Tibial nerve (tissue), 4 donors: ENCODE results near the gene IFT20. TPM values are rescaled to one million over a fixed set of nuclear protein-coding genes. Genes with fewer than 3 reads are reported as not detected.

Experiments used
- DNase-seq, 2 donors: peaks; one replicate each; pipeline ENCODE4 v3.0.0-alpha.2; 2019; ENCODE audit warnings: low spot score in 2 of 2
- H3K27ac ChIP-seq, 4 donors: fragments of 200-600 bp; sonication (generic) in 3 of 4; one replicate each; pipeline ENCODE4 v1.5.1; 2017 to 2019; ENCODE audit warnings: mild to moderate bottlenecking in 1 of 4
- H3K27me3 ChIP-seq, 2 donors: fragments of 200-600 bp; sonication (generic) in 1 of 2; one replicate each; pipeline versions ENCODE4 v1.5.1 to v1.6.0; 2017 to 2019
- H3K36me3 ChIP-seq, 3 donors: fragments of 200-600 bp; sonication (generic); one replicate each; pipeline ENCODE4 v1.5.1; 2018 to 2019
- H3K4me1 ChIP-seq, 4 donors: fragments of 200-600 bp; sonication (generic) in 3 of 4; one replicate each; pipeline ENCODE4 v1.5.1; 2017 to 2019
- H3K4me3 ChIP-seq, 4 donors: fragments of 200-600 bp; sonication (generic) in 3 of 4; one replicate each; pipeline ENCODE4 v1.5.1; 2017 to 2019; ENCODE audit warnings: mild to moderate bottlenecking in 1 of 4, moderate library complexity in 1 of 4
- H3K9me3 ChIP-seq, 4 donors: fragments of 200-600 bp; sonication (generic) in 3 of 4; one replicate each; pipeline ENCODE4 v1.5.1; 2017 to 2019
- EP300 ChIP-seq, 2 donors: sonication (generic); formaldehyde crosslinking; IDR thresholded peaks; one replicate each; pipeline ENCODE4 v1.6.1; 2017; ENCODE audit warnings: antibody characterized with exemption in 2 of 2, mild to moderate bottlenecking in 1 of 2
- POLR2A ChIP-seq, 2 donors: fragments of 450-650 bp; IDR thresholded peaks; one replicate each; pipeline ENCODE4 v1.6.1; 2017; ENCODE audit warnings: antibody characterized with exemption in 2 of 2, mild to moderate bottlenecking in 2 of 2, moderate library complexity in 2 of 2
- WGBS, 2 donors: methylation state at CpG; one replicate each; pipeline ENCODE4 v1.1.5; 2018; 5-methylcytosine and 5-hydroxymethylcytosine counted together
- total RNA-seq, 4 donors: library from RNA; depleted of rRNA; stranded (reverse); fragments of >200 nt; gene quantifications; one replicate each; pipeline ENCODE4 v1.1.0, GENCODE V29; 2016
- TF ChIP-seq, protein P1 (sequence below), 5 experiments: fragments of 200-600 bp in 3 of 5; fragments of 450-650 bp in 2 of 5; sonication (generic) in 3 of 5; IDR thresholded peaks; one replicate each; pipeline ENCODE4 v1.5.1; 2016 to 2019; ENCODE audit warnings: antibody characterized with exemption in 5 of 5, mild to moderate bottlenecking in 3 of 5, moderate library complexity in 2 of 5

The IFT20 gene
- total RNA-seq, 4 donors from 2014 or later = 34.8 to 50.3 (median 43.9) TPM

DNA sequence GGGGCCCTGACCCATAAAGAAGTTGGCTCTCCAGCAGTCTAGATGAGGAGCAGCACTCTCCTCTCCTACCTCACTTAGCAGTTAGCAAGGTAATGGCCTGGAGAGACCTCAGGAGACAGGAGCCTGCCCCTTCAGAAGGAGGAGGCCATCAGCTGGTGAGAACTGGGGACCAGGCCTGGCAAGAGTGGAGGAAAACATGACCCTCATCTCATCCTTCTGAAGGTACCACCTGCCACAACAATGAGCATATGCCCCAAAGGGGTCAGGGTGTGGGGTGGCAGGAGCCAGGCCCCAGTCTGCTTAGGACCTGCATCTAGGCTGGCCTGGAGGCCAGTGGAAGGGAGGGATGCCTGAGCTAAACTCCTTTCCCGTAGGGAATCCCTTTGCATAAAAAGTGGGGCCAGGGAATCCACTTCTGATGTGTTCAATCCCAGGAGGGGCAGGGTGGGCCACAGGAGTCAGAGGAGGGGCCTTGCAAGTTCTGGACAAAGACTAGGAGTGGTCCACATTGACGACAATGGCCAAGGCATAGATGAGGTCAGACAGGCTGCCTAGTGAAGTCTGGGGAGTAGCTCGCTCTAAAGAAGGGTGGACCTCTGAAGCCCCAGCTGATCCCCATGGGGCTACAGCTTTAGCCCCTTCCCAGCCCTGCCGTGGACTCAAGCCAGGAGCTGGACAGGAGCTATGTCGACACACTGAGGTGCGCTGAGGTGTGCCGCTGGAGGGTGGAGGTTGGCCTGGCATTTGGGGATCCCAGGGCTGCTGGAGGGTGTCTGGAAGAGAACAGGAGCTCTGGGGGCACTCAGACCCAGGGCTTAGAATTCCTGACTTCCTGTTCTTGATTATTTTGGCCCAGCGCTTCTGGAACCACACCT is 28.7 kb upstream of the IFT20 start:
- no peaks in the 10 kb centered on the region for H3K27me3 ChIP-seq
- H3K9me3 ChIP-seq = no peaks in the 10 kb centered on the region
- H3K36me3 ChIP-seq = peaks cover 0 to 90% (median 36%) of the 10 kb centered on the region in 3 donors
- no peak overlapping the region for H3K4me3 ChIP-seq
- DNase-seq = no peak
- 84 to 89% methylated on average over 8 of the region's 8 CpGs for WGBS, 2 donors
- no peak overlapping the region for H3K27ac ChIP-seq
- no peak for TF ChIP-seq POLR2A (IDR thresholded peaks at IDR 0.05)
- TF ChIP-seq, protein P1, sequence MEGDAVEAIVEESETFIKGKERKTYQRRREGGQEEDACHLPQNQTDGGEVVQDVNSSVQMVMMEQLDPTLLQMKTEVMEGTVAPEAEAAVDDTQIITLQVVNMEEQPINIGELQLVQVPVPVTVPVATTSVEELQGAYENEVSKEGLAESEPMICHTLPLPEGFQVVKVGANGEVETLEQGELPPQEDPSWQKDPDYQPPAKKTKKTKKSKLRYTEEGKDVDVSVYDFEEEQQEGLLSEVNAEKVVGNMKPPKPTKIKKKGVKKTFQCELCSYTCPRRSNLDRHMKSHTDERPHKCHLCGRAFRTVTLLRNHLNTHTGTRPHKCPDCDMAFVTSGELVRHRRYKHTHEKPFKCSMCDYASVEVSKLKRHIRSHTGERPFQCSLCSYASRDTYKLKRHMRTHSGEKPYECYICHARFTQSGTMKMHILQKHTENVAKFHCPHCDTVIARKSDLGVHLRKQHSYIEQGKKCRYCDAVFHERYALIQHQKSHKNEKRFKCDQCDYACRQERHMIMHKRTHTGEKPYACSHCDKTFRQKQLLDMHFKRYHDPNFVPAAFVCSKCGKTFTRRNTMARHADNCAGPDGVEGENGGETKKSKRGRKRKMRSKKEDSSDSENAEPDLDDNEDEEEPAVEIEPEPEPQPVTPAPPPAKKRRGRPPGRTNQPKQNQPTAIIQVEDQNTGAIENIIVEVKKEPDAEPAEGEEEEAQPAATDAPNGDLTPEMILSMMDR (IDR thresholded peaks at IDR 0.05) = no peak
- H3K4me1 ChIP-seq = no peaks in the 10 kb centered on the region

DNA sequence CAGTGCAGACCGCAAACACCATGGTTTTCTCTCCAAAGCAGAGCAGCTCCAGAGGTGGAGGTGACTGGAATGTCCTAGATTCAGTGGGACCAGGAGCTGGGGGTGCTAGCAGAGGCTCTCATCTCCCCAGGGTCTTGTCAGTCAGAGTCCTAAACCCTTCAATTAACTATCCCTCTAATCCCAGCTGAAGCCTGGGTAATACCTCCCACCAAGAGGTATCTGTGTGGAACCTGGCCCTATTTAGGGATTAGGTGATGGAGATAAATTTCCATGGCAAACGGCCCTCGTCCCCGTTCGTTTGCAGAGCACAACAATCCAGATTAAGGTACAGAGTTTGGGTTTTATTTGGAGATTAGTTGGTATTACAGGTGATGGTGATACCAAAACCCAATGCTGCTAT is 27.9 kb upstream of the IFT20 start:
- Histone ChIP-seq H3K9me3 (no peaks in the 10 kb centered on the region), H3K27me3 (no peaks in the 10 kb centered on the region), H3K36me3 (peaks cover 0 to 84% (median 36%) of the 10 kb centered on the region in 3 donors), H3K4me3 (no peak overlapping the region), H3K27ac (no peak overlapping the region), H3K4me1 (peaks cover 0 to 6% (median 5%) of the 10 kb centered on the region in 4 donors)
- TF ChIP-seq, protein P1 (IDR thresholded peaks at IDR 0.05) = no peak
- no peak for TF ChIP-seq EP300 (IDR thresholded peaks at IDR 0.05)
- no peak for TF ChIP-seq POLR2A (IDR thresholded peaks at IDR 0.05)
- WGBS, 2 donors = 87 to 89% methylated on average over 5 of the region's 5 CpGs
- no peak for DNase-seq

DNA sequence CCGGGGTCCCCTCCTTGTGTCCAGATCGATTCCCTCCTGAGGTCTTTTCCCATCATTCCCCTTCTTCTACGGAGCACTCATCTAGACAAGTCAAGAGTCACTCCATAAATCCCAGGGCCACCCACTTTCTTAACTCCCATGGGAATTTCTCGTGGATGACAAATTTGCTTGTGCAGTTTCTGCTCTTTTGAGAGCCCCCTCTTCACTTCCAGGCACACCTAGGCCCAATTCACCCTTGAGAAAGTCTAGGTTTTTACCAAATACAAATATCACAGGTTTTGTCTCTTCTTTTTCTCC is 22.6 kb upstream of the IFT20 start:
- no peaks in the 10 kb centered on the region for H3K9me3 ChIP-seq
- 1 to 4% methylated on average over 4 of the region's 4 CpGs for WGBS, 2 donors
- no peaks in the 10 kb centered on the region for H3K27me3 ChIP-seq
- peak overlapping the region; percentile 69 to 98 (median 88) for H3K4me3 ChIP-seq
- H3K27ac ChIP-seq = peak overlapping the region in 3 of 4 donors; percentile 89 to 94 (median 94)
- DNase-seq = no peak
- no peak for TF ChIP-seq EP300 (IDR thresholded peaks at IDR 0.05)
- TF ChIP-seq, protein P1 (IDR thresholded peaks at IDR 0.05) = no peak
- TF ChIP-seq POLR2A (IDR thresholded peaks at IDR 0.05) = no peak
- H3K36me3 ChIP-seq = peaks cover 0 to 62% (median 26%) of the 10 kb centered on the region in 3 donors
- H3K4me1 ChIP-seq = peaks cover 0 to 34% (median 17%) of the 10 kb centered on the region in 4 donors

GRCh38 chr17:28357061-28357900 is 22.0 kb upstream of the IFT20 start, which contains the start of gene POLDIP2:
POLDIP2 (minus strand) TSS chr17:28357527; CDS start chr17:28357448, 79 bp downstream.
- H3K27me3 ChIP-seq = no peaks in the 10 kb centered on the region
- WGBS, 2 donors = 0 to 1% methylated on average over 53 of the region's 80 CpGs
- H3K4me3 ChIP-seq = peak within 1 kb of the TSS; percentile 69 to 98 (median 88)
- DNase-seq = peak; percentile 85 to 86
- H3K9me3 ChIP-seq = no peaks in the 10 kb centered on the region
- TF ChIP-seq EP300 (IDR thresholded peaks at IDR 0.05) = peak; percentile 88 to 98
- TF ChIP-seq, protein P1 (IDR thresholded peaks at IDR 0.05) = peak in 3 of 5 experiments; percentile 8 to 61 (median 24)
- TF ChIP-seq POLR2A (IDR thresholded peaks at IDR 0.05) = peak; percentile 74 to 85
- peaks cover 0 to 34% (median 17%) of the 10 kb centered on the region in 4 donors for H3K4me1 ChIP-seq
- H3K36me3 ChIP-seq = peaks cover 0 to 62% (median 30%) of the 10 kb centered on the region in 3 donors
- H3K27ac ChIP-seq = peak within 1 kb of the TSS; percentile 40 to 94 (median 92)
